Bronchial epithelial cell (primary cell): Measurements from ENCODE around the gene KRTAP2-3. TPM values are rescaled to one million over a fixed set of nuclear protein-coding genes. Genes with fewer than 3 reads are reported as not detected.

ENCODE experiments used
- DNase-seq: peaks from one replicate; pipeline ENCODE4 v3.0.0-alpha.2; 2010; ENCODE audit warnings: low read depth
- FAIRE-seq: peaks from 2 replicates; lab custom pipeline; 2011; peaks lifted over from hg19 to GRCh38; lab: Jason Lieb, UNC
- H3K27me3 ChIP-seq: 2 replicates; pipeline ENCODE4 v1.5.1; 2011; ENCODE audit warnings: low read length; ENCODE audit not compliant: control insufficient read depth, insufficient read depth
- H3K36me3 ChIP-seq: 2 replicates; pipeline ENCODE4 v1.5.1; 2011; ENCODE audit warnings: low read length; ENCODE audit not compliant: control insufficient read depth, insufficient read depth
- H3K4me3 ChIP-seq: 2 replicates; pipeline ENCODE4 v1.5.1; 2011; ENCODE audit warnings: mild to moderate bottlenecking, low read depth, low read length, control low read depth
- total RNA-seq: library from RNA; depleted of rRNA; stranded (reverse); fragments of >200 nt; gene quantifications from 2 replicates; pipeline ENCODE4 v1.2.1, GENCODE V29; 2014
- TF ChIP-seq, protein P1 (sequence below): IDR thresholded peaks from 2 replicates; pipeline ENCODE4 v1.5.1; 2011; ENCODE audit warnings: mild to moderate bottlenecking, moderate library complexity, low read length, control low read depth, inconsistent platforms; ENCODE audit not compliant: insufficient read depth, severe bottlenecking

KRTAP2-3 gene
- total RNA-seq, 1 donor from 2014 or later: not detected

DNA sequence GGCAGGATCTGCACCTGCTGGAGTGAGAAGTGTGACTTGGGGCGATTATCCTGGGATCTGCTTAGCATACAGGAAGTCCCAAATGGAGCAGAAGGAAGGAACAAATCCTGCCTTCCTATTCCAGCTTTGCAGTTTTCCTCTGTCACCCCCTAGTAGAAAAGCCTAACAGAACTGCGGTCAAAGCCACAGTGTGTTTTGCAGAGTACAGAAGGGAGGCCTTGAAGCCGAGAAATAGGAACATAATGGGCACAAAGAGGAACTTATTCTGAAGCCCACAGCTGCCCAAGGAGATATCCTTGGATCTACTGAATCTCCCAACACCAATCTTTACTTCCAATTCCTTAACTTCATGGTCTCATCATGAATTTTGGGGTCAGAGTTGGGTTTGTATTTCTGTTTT lies 41.4 kb downstream of the KRTAP2-3 start:
- FAIRE-seq: no peak
- TF ChIP-seq, protein P1, sequence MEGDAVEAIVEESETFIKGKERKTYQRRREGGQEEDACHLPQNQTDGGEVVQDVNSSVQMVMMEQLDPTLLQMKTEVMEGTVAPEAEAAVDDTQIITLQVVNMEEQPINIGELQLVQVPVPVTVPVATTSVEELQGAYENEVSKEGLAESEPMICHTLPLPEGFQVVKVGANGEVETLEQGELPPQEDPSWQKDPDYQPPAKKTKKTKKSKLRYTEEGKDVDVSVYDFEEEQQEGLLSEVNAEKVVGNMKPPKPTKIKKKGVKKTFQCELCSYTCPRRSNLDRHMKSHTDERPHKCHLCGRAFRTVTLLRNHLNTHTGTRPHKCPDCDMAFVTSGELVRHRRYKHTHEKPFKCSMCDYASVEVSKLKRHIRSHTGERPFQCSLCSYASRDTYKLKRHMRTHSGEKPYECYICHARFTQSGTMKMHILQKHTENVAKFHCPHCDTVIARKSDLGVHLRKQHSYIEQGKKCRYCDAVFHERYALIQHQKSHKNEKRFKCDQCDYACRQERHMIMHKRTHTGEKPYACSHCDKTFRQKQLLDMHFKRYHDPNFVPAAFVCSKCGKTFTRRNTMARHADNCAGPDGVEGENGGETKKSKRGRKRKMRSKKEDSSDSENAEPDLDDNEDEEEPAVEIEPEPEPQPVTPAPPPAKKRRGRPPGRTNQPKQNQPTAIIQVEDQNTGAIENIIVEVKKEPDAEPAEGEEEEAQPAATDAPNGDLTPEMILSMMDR: no peak
- DNase-seq: no peak
- H3K36me3 ChIP-seq: no peaks in the 10 kb centered on the region
- H3K4me3 ChIP-seq: no peak overlapping the region
- H3K27me3 ChIP-seq: no peaks in the 10 kb centered on the region

DNA sequence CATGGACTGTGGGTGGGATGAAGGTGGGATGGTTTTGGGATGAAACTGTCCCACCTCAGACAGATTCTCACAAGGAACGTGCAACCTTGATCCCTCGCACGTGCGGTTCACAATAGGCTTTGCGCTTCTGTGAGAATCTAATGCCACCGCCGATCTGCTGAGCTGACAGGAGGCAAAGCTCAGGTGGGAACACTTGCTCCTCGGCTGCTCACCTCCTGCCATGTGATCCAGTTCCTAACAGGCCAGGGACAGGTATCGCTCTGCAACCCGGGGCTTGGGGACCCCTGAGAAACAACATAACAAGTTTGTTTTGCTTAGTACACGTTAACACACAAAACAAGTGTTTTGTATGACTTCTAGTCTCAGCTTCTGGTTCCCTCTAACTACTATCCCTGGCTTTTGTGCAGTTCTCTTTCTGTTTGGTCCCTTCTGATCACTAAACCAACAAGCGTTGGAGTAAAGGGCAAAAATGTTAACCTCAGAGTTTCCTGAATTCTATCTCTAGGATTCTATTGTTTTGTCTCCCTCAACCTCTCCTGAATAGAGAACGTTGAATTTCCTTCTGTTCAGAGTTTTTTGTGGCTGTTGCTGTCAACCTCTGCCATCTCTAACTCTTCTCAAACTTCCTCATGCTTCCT lies 43.2 kb downstream of the KRTAP2-3 start:
- Histone ChIP-seq H3K27me3 (no peaks in the 10 kb centered on the region), H3K4me3 (no peak overlapping the region), H3K36me3 (no peaks in the 10 kb centered on the region)
- no peak for DNase-seq
- FAIRE-seq: peak; percentile 73
- TF ChIP-seq, protein P1: no peak

DNA sequence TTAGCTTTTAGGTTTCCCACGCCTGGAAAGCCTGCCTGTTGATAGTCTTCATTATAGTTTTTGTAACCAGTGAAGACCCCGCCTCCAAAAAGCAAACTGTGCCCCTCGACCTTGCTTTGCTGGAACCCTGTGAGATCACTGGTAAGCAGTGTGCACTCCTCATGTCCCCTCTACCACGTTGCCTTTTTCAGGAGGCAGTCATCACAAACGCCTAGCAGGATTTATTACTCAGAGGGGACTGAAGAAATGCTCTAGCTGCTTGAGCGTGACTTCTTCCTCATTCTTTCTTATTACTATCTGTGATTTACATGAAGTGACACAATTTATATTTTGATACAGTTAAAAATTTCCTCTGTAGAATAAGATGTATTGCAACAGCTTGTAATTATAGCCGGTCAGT lies 44.5 kb downstream of the KRTAP2-3 start:
- TF ChIP-seq, protein P1: no peak
- Histone ChIP-seq H3K27me3 (no peaks in the 10 kb centered on the region), H3K36me3 (no peaks in the 10 kb centered on the region), H3K4me3 (no peak overlapping the region)
- FAIRE-seq (no peak), DNase-seq (no peak)

DNA sequence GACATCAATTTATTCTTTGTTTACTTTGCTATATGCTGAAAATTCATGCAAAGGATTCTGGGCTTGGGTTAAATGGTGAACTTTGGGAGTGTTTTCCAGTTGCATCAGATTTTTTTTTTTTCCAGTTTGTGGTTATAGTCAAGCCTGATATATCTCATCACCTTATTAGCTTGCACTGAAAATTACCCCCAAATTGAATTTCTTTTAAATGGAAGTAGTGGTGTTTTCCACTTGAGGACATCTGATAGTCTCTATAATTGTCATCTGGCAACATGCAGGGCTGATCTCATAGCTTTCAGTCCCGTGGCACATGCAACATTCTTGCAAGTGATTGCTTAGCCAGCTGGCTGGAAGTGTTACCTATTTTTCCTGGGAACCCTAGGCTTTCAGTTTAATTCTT lies 46.3 kb downstream of the KRTAP2-3 start:
- no peak for FAIRE-seq
- TF ChIP-seq, protein P1: no peak
- Histone ChIP-seq H3K36me3 (no peaks in the 10 kb centered on the region), H3K4me3 (no peak overlapping the region), H3K27me3 (no peaks in the 10 kb centered on the region)
- DNase-seq: no peak

DNA sequence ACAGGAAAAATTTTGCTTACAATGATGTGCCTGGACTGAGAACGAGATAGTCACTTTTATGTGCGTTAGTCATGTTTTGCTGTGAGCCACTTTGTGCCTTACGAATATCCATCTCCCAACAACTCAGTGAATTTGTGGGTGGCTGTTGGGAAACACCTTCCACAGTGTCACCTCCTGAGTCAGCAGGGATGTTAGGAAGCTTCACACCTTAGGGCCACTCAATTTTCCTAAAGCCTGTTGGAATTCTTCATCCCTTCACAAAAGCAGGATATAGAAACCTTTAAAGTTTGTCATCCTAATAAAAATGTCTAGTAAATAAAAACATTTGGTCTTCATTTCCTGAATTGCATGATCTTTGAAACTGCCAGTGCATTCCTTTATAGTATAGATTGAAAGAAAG lies 46.7 kb downstream of the KRTAP2-3 start:
- Histone ChIP-seq H3K4me3 (no peak overlapping the region), H3K27me3 (no peaks in the 10 kb centered on the region), H3K36me3 (no peaks in the 10 kb centered on the region)
- FAIRE-seq (no peak), DNase-seq (peak; percentile 33)
- TF ChIP-seq, protein P1: no peak

DNA sequence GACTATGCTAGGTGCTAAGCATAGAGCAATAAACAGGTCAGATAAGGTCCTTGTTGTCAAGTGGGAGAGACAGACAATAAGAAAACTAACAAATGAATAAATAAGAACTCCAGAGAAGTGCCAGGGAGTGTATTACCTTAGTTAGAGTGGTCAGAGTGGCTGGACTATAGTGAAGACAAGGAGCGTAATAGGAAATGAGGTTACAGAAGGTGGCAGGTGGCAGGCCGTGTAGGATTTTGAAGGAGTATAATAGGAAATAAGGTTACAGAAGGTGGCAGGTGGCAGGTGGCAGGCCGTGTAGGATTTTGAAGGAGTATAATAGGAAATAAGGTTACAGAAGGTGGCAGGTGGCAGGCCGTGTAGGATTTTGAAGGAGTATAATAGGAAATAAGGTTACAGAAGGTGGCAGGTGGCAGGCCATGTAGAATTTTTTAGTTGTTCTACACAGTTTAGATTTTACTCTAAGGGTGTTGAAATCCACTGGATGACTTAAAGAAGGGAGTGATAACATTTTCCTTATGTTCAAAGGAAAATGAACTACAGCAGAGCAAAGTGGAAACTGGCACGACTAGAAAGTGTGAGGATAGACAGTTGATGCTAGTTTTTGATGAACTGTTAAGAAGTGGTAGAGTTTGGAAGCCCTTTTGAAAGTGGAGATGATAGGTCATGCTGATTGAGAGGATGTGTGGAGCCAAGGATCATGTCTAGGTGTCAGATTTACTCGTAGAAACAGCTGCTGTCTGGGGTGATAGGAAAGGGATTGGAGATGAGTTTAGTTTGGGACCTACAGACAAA lies 47.4 kb downstream of the KRTAP2-3 start:
- no peak for DNase-seq
- H3K27me3 ChIP-seq: no peaks in the 10 kb centered on the region
- H3K36me3 ChIP-seq: no peaks in the 10 kb centered on the region
- TF ChIP-seq, protein P1: no peak
- no peak for FAIRE-seq
- no peak overlapping the region for H3K4me3 ChIP-seq
